ENCODE measurements around the gene SGF29.

SGF29 gene

GRCh38 chr16:28553776-28554633, at the start of gene SGF29:
Gene SGF29 (plus strand): TSS chr16:28553920. CDS start chr16:28581070, 27,150 bp downstream.
- DNase-seq (ENCODE audit: low read depth) = peak; percentile 84
- peak within 1 kb of the TSS; percentile 72 for H3K4me3 ChIP-seq (ENCODE audit: low read depth, low read length)
- TF ChIP-seq CTCF (IDR thresholded peaks at IDR 0.05; ENCODE audit: low read depth, low read length, missing control alignments) = peak; percentile 18
- in situ Hi-C loops (cut with HindIII; ENCODE audit: low sequenced_read_pairs) = no loop called here

DNA sequence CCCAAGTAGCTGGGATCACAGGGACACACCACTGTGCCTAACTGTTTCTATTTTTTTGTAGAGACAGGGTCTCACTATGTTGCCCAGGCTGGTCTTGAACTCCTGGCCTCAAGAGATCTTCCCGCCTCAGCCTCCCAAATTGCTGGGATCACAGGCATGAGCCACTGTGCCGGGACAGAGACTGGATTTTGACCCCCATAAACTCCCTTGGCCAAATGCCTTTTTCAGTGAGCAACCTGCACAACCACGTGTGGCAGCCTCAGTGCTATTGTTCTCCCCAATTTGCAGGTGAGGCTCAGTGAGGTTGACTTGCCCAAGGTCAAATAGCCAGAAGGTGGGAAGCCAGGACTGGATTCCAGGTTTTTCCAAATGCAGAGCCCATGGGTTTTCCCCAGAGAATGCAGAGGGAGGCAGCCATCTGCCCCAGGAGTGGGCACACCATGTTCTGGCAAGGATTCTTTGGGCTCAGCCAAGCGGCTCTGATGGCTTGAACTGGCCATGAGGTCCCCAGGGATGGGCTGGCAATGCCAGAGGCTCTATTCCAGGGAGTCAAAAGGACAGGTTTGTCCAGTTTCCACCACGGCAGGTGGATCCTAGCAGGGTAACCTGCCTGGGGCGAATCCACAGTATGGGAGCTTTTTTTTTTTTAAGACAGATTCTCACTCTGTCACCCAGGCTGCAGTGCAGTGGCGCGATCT, 48.9 kb upstream of the SGF29 start:
- in situ Hi-C loops (cut with HindIII; ENCODE audit: low sequenced_read_pairs) = no loop called here
- no peak for DNase-seq (ENCODE audit: low read depth)
- no peak for TF ChIP-seq CTCF (IDR thresholded peaks at IDR 0.05; ENCODE audit: low read depth, low read length, missing control alignments)
- no peak overlapping the region for H3K4me3 ChIP-seq (ENCODE audit: low read depth, low read length)

DNA sequence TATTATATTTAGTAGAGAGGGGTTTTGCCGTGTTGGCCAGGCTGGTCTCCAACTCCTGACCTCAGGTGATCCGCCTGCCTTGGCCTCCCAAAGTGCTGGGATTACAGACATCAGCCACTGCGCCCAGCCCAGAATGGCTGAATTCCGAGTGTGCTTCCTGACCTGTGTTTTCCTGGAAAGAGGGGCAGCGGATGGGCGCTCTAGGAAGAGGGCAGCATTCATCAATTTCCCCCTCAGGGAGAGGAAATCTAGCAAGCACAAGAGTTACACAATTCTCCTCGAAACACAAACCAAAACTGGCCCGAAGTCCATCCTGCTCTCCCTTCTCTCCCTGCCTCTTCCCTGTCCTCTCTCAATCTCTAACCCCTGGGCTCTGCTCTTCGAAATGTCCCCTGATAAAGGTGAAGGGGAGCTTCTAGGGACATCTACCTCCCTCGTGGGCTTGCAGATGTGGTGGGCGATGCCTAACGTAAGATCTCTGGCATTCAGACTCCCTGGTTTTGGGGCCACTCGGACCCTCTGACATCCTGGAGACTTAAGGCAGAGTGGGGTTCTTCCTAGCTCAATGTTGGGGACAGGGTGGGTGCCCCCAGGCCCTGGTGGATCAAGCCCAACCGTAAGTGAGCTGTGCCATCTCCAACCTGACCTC, 48.1 kb upstream of the SGF29 start:
- no peak for TF ChIP-seq CTCF (IDR thresholded peaks at IDR 0.05; ENCODE audit: low read depth, low read length, missing control alignments)
- in situ Hi-C loops (cut with HindIII; ENCODE audit: low sequenced_read_pairs) = no loop called here
- no peak overlapping the region for H3K4me3 ChIP-seq (ENCODE audit: low read depth, low read length)
- no peak for DNase-seq (ENCODE audit: low read depth)

DNA sequence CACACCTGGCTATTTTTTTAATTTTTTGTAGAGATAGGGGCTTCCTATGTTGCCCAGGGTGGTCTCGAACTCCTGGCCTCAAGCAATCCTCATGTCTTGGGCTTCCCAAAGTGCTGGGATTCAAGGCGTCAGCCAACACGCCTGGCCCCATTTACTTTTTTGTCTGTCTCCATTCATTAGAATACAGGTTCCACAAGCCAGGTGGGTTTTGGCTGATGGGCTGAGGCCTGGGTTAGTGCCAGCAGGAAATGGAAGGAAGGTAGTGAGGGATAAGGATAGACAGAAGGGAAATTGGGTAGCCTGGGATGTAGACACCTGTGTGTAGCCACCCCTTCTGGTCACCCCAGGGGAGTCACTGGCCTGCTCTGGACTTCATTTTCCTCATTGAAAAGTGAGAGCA, 42.7 kb upstream of the SGF29 start:
- no peak overlapping the region for H3K4me3 ChIP-seq (ENCODE audit: low read depth, low read length)
- in situ Hi-C loops (cut with HindIII; ENCODE audit: low sequenced_read_pairs) = no loop called here
- TF ChIP-seq CTCF (IDR thresholded peaks at IDR 0.05; ENCODE audit: low read depth, low read length, missing control alignments) = no peak
- DNase-seq (ENCODE audit: low read depth) = no peak

DNA sequence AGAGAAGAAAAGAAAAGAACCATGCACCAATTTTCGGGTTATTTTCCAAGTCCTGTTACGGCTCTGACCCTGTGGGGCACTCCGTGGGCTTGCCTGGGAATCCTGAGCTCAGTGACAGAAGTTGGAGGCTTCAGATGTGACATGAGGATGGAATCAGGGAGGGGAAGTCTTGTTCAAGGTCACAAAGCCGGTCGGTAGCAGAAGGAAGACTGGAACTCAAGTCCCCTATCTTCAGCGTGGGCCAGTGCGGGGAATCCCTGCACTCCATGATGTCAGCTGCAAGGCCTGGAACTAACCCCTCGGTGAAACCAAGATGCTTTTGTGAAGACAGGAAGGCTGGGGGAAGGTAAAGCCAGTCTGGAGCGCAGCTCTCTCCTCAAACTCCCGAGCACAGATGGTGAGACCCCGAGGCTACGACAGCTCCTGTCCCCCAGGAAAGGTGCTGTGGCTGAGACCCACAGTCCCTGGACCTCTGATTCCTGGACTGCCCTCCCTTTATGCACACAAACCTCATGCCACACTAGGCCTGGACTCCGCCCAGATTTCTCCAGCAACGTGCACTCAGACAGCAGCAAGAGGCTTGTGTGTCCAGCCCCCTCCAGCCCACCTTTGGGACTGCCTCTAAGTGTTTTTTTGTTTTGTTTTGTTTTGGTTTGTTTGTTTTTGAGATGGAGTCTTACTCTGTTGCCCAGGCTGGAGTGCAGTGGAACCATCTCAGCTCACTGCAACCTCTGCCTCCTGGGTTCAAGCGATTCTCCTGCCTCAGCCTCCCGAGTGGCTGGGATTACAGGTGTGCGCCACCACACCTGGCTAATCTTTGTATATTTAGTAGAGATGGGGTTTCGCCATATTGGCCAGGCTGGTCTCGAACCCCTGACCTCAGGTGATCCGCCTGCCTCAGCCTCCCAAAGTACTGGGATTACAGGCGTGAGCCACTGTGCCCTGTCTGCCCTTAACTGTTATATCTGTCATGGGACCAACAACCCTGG, 41.6 kb upstream of the SGF29 start:
- H3K4me3 ChIP-seq (ENCODE audit: low read depth, low read length) = no peak overlapping the region
- TF ChIP-seq CTCF (IDR thresholded peaks at IDR 0.05; ENCODE audit: low read depth, low read length, missing control alignments) = no peak
- DNase-seq (ENCODE audit: low read depth) = no peak
- in situ Hi-C loops (cut with HindIII; ENCODE audit: low sequenced_read_pairs) = no loop called here
